HG02943 (cell line): ENCODE measurements around the gene TMEM169.
A peak's percentile ranks its signal among the peaks of the same experiment; 100 is the strongest.
"Not testable (repeated sequence)": the region's sequence is repeated elsewhere in the genome, so short reads cannot be mapped to it uniquely, and the experiment has no call there.

Experiments used
- ATAC-seq: cut with Tn5 transposase; IDR thresholded peaks from one replicate; pipeline ENCODE4 v1.9.1; 2021; ENCODE audit warnings: mild to moderate bottlenecking, low read depth, moderate library complexity; ENCODE audit not compliant: unreplicated experiment

TMEM169 gene

DNA sequence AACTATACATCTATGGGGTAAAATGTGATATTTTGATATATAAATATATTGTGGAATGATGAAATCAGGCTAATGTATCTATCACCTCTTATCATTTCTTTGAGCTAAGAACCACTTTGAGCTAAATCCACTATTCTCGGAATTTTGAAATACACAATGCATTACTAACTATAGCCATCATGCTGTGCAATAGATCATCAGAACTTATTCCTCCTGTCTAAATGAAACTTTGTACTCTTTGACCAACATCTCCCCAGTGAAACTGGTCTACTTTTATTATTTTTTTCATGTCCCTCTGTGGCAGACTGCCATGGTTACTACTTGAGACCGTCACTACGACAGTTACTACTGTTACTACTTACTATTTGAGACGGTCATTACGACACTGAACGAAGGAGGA is 11.5 kb upstream of the TMEM169 start:
- ATAC-seq: no peak

DNA sequence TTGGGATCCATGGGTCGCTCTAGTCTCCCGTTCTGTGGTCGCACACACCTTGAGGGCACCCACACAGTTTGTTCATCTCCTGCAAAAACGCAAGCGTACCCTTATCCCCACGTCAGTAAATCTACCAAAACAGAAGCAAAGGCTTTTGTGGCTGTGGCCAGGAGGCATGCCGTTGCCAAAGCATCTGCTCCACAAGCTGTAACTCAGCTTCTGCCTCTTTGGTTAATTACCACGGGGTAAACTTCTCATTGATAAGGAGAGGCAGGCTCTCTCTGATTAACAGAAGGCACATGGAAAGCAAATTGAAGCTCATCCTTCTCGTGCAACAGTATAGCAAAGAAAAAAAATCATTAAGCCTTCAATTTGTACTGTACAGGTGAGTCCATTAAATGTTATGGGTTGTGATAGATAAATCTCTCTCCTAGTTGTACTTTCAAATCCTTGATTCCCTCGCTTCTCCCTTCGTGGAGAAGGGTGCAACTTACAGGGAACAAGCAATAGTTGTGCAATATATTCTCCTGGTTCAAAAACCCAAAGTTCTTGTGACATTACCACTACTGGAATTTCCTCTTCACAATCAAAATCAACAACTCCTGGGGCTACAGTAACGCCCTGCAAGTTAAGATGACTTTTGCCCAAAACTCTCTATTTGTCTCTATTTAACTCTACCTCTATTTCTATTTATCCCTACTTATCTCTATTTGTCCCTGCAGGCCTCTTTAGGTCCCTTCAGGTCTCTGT is 10.4 kb upstream of the TMEM169 start:
- ATAC-seq: no peak

DNA sequence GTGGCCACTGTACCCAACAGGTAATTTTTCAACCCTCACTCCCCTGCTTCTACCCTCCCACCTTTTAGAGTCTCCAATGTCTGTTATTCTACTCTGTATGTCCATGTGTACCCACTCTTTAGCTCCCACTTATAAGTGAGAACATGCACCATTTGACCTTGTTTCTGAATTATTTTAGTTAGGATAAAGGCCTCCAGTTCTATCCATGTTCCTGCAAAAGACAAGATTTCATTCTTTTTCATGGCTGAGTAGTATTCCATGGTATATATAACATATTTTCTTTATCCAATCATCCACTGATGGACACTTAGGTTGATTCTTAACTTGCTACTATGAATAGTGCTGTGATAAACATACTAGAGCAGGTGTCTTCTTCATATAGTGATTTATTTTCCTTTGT is 9.2 kb upstream of the TMEM169 start:
- ATAC-seq: no peak

DNA sequence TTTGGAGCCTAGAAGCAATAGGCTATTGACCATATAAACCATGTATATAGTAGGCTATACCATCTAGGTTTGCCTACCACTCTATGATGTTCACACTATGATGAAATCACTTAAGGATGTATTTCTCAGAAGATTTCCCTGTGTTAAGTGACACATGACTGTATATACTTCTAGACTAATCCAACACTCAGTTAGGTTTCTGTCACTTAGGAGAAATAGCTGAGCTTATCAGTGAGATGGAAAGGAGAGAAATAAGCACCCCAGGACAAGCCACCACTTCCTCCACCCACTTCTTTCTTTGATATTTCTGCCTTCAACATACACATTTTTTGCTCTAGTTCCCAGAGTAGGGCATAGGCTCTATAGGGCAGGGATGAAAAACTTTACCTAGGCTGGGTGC is 7.9 kb upstream of the TMEM169 start:
- ATAC-seq: no peak

DNA sequence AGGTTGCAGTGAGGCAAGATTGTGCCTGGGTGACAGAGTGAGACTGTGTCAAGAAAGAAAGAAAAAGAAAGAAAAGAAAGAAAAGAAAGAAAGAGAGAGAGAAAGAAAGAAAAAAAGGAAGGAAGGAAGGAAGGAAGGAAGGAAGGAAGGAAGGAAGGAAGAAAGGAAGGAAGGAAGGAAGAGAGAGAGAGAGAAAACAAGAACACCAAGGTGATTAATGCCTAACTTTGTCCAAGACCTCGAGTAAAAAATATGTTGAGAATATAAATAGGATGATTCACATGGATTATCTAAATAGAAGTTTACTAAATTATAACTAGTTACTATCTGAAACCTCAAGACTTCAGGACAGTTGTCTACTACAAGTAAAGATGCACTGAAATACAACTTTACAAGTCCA is 7.3 kb upstream of the TMEM169 start:
- ATAC-seq: no peak

DNA sequence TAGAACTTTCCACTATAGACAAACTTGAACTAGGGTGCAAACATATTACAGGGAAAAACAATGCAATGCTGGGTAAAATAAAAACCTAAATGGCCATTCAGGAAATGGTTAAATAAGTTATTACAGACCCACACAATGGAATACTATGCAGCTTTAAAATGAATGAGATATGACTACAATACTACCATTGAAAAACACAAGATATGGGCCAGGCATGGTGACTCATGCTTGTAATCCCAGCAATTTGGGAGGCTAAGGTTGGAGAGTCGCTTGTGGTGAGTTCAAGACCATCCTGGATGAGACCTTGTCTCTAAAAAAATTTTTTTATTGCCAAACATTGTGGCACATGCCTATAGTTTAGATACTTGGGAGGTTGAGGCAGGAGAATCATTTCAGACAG is 6.9 kb upstream of the TMEM169 start:
- ATAC-seq: no peak

DNA sequence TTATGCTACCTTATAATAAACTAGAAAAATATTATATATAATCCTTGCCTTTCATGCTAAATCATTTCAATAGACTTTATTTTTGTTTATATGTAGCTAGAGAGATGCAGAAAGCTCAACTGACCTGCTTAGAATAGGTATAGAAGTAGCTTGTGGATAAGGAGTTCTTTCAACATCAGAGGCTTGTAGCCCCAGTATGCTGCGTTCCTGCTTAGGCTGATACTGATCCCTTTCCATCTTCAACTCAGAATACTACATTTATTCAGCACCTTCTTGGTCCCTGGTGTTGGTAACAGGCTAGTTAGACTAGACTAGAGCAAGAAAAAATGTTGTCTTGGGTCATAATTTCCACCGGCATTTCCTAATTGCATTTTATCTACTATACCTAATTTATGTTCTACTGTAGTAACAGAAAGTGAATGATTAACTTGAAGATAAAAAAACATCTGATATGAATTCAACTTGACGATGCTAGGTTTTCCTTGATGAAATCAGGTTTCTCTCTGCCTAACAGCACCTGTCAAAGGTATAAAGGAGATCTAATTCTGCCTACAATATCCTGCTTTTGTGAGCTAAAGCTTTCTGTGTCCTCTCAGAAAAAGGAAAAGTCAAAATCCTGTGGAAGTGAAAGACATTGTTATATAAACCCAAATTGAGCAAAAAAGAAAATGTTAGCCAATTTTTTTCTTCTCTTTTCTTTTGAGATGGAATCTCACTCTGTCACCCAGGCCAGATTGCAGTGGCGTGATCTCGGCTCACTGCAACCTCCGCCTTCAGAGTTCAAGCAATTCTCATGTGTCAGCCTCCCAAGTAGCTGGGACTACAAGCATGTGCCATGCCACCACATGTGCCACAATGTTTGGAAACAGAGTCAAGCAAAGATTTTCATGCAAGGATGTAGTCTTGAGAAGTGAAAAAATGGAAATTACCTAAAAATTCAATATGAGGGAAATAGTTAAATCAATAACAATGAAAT is 5.9 kb upstream of the TMEM169 start:
- ATAC-seq: no peak

DNA sequence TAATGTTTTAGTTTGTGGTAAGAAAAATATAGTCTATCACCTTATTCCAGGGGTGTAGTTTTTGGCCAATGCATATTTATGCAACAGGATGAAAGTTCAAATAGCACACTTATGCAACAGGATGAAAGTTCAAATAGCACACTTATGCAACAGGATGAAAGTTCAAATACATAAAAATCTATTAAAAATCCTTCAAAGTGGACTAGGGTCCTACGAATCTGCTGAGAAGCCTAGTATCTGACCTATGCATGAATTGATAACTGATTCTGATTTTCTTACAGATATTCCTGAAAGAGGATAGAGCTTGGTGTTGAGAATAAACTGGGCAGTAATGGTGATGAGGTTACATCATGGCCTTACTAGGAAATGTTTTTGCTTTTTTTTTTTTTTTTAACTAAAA is 2.9 kb upstream of the TMEM169 start:
- no peak for ATAC-seq

DNA sequence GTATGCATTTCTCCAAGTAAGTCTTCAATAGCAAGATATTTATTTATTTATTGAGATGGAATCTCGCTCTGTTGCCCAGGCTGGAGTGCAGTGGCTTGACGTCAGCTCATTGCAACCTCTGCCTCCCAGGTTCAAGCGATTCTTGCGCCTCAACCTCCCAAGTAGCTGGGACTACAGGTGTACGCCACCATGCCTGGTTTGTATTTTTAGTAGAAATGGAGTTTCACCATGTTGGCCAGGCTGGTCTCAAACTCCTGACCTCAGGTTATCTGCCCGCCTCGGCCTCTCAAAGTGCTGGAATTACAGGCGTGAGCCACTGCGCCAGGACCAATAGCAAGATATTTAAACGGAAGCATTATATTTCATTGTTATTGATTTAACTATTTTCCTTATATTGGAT is 1.7 kb upstream of the TMEM169 start:
- not testable (repeated sequence) for ATAC-seq

DNA sequence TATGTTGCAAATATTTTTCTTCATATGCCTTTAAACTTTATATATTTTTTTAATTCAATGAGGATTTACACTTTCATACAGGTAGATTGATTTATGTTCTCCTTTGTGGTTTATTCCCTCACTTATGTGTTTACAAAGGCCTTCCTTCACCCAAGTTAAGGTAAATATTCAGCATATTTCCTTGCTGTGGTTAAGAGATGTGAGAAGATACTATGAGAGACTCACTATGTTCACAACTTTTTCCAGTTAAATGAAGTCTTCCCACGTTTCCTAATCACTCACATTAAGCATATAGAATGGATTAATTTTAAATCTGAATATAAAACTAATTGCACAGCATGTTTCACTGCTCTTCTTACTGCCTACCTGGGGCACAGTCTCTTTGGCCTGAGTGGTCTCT is 707 bp upstream of the TMEM169 start:
- no peak for ATAC-seq

DNA sequence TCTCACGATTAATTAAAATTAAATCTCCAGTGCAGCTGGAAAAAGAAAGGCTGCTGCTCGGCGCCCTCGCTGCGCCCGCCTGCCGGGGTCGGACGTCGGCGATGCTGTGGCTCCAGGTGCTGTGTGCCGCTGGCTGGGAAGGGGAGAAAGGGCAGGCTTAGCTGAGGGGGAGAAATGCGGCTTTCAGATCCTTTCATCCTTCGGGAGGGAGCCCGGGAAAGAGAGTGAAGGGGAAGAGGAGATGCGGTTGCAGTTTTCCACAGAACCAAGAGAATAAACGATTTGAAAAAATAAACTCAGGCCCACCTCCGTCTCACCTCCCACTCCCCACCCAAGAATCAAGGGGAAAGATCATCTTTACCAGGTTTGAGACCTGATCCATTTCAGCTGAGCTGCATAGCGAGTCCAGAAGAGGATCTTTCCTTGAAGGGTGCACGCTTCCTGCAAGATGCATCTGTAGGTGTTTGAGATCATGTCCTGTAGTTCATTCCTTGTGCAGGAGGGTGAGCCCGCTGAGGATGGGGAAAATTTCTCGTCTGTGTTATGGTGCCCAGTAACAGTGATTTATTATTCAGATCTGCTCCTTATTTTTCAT is 495 bp downstream of the TMEM169 start:
- ATAC-seq: peak; percentile 24

DNA sequence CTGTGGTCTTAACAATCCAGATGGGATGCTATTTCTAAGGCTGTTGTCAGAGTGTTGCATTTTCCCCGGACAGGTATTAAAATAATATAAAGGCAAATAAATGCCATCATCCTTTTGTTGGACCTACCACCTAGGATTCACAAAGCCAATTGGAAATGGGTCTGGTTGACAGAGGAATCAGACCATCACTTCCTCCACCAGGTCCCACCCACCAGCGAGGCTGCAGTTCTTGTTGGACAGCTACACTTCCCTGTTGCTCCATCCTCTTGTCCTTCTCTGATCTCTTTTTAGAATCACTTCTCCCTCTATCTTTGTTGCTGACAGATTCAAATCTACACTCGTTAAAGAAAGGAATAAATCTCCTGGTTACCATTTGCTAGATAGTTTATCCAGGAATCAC is 1.1 kb downstream of the TMEM169 start:
- no peak for ATAC-seq

DNA sequence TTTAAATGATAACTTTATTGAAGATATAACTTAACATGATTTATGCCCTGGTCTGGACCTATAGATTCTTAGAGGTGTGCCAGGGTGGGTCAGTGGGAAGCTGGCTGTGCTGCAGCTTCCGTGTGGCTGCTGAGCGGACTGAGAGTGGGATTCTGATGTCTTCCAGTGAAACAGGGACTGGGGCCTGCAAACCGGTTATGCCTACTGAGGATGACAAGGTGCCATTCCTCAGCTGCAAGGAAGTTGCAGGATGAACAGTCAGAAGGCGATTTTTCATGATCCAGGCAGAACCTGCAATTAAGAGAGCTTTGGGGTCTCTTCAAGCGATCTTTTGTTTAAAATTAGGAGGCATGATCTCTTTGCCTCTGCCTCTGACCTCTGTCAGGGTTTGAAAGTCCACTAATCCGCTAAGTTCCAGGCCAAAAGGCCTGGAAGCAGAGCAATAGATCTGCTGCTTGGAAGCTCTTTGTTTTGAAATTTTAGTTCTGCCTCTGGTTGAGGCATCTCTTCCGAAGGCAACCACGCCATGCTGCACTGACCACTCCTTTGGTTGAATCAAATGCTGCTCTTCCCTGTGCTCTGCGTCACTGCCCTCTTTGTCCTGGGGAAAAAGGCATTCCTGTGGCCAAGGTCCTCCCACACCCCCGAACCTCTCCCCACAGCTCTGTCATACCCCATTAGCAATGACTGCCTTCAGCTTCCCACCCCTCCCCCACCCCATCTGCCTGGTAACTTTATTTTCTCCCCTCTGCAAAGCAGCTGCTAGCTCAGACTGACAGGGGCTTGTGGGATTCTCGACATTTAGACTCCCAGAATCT is 2.0 kb downstream of the TMEM169 start:
- no peak for ATAC-seq

DNA sequence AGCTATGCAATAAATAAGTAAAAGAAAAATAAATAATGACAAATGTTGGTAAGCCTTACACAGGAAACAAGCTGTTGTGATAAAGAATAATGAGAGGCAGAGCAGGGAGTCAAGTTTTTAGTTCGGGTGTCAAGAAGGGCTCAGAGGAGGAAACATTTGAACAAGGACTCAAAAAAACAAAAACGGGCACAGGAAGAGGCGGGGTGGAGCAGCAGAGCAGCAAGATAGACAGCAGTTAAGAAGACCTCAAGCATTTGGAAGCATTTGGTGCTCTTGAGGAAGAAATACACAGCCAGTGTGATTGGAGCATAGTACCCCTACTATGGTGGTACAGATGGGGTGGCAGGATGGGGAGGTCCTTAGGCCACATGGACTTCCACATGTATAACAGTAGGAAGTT is 2.8 kb downstream of the TMEM169 start:
- no peak for ATAC-seq

DNA sequence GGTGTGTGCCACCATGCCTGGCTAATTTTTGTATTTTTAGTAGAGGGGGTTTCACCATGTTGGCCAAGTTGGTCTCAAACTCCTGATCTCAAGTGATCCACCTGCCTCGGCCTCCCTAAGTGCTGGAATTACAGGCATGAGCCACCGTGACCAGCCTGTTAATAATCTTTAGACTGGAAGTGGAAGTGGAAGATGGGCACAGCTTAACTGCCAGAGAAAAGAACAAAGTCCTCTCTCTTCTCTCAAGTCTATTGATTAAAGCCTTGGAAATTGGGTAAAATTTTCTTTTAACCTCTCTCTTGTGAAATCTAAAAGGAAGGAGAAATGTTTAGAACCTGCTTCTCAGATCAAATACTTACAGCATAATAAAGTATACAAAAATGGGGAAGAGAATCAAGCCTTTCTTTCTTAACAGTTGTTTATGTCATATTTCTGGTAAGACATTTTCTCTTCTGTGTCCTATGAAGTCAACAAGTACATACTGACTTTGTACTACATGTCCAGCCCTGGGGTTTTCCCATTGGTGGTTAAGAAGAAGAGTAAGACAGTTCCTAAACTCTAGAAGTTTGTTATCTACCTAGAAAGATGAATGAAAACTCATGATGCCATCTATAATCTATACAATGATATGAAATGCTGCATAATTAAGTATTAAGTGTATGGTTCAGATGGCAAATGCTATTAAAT is 4.6 kb downstream of the TMEM169 start:
- ATAC-seq: no peak

DNA sequence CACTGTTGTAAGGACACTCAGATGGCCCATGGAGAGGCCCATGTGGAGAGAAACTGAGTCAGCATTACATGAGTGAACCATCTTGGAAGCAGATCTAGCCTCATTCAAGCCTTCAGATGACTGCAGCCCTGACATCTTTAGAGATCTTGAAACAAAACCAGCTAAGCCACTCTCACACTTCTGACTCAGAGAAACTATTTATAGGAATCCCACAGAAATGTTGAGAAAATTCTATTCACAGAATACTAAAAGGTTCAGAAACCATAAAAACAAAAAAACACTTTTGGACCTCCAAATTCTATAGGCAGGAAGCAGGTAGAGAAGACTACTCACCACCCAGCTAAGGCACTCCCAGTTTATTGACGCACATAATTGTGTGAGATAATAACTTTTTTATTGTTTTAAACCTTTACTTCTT is 8.7 kb downstream of the TMEM169 start:
- no peak for ATAC-seq

DNA sequence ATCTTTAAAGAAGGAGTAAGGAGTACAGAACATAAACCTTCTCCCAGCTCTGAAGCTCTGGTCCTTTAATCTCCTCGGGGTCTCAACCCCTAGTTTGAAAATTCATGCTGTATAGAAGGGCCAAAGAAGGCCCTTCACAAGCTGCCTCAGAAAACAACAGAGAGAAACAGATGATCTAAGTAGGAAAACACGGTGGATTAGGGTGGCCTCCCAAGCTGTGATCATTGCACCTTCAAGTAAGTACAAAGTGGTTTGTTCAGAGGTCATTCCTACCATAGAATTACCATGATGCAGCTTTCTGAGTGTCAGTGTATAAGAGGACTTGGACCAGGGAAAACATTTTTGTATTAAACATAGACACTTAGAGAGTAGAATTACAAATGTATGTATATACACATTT is 10.9 kb downstream of the TMEM169 start:
- no peak for ATAC-seq

DNA sequence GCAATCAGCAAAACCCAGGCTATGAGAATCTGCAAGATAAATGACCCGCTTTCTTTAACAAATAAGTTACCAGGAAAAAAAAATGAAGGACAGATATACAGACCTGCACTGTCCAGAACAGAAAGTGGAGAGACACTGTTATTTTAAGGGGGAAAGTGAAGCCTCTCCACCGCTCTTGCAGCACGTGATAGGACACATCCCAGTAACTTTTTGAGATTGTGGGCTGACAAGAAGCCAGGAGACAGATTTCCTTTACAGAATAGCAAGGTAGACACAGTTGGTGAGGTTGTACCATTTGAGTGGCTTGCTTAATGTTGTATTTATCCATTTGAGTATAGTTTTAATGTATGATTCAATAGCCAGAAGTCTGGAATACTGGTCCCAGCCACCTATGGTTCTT is 13.0 kb downstream of the TMEM169 start:
- no peak for ATAC-seq

DNA sequence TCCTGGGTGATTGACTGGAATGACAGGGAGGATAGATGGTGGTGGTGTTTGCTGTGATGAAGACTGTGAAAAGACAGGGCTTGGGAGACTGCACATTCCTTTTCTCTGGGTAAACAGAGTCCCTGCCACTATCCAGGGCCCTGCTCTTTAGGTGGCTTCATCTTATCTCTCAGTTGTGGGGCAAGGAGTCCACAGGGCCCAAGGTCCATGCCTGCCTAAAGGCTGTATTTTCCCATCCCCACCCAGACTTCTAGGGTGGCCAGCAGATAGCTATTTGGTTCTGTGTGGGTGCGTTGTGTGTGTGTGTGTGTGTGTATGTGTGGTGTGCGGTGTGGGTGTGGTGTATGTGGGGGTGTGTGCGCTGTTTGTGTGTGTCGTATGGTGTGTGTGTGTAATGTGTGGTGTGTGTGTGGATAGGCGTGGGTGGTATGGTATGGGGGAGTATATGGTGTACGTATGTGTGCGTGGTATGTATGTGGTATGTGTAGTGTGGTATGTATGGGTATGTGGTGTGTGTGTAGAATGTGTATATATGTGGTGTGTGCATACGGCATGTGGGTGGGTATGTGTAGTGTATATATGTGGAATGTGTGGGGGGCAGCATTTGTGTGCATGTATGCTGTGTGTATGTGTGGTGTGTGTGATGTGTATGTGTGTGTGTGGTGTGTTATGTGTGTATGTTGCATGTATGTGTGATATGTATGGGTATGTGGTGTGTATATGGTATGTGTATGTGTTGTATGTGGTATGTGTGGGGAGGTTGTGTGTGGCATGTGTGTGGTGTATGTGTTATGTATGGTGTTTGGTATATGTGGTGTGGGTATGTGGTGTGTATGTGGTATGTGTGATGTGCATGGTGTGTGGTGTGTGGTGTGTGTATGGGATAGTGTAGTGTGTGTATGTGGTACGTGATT is 17.0 kb downstream of the TMEM169 start:
- ATAC-seq: no peak
